Gastrocnemius medialis (tissue), 4 donors: Measurements from ENCODE around the gene PAIP2B. TPM values are rescaled to one million over a fixed set of nuclear protein-coding genes. Genes with fewer than 3 reads are reported as not detected.
"Not testable (repeated sequence)": the region's sequence is repeated elsewhere in the genome, so short reads cannot be mapped to it uniquely, and the experiment has no call there.

Experiments used
- ATAC-seq, 2 donors: fragments of 150-250 bp; one replicate each; pipeline ENCODE4 v1.9.1; 2016
- DNase-seq, 2 donors: peaks; one replicate each; pipeline ENCODE4 v3.0.0-alpha.2; 2019
- H3K27ac ChIP-seq, 4 donors: fragments of 200-600 bp; sonication (generic); 1 replicate in 1 of 4; 2 replicates in 3 of 4; pipeline ENCODE4 v1.5.1; 2016 to 2018; ENCODE audit warnings: mild to moderate bottlenecking in 2 of 4, moderate library complexity in 1 of 4
- H3K27me3 ChIP-seq, 3 donors: fragments of 200-600 bp; sonication (generic) in 2 of 3; 1 replicate in 1 of 3; 2 replicates in 2 of 3; pipeline versions ENCODE4 v1.5.1 to v1.6.0; 2016 to 2019; ENCODE audit warnings: mild to moderate bottlenecking in 1 of 3, moderate library complexity in 1 of 3
- H3K36me3 ChIP-seq, 2 donors: fragments of 200-600 bp; sonication (generic) in 1 of 2; one replicate each; pipeline ENCODE4 v1.5.1; 2017 to 2018
- H3K4me1 ChIP-seq, 2 donors: fragments of 200-600 bp; sonication (generic) in 1 of 2; one replicate each; pipeline ENCODE4 v1.5.1; 2016 to 2017; ENCODE audit warnings: mild to moderate bottlenecking in 2 of 2
- H3K4me3 ChIP-seq, 4 donors: fragments of 200-600 bp; sonication (generic) in 3 of 4; 1 replicate in 1 of 4; 2 replicates in 3 of 4; pipeline ENCODE4 v1.5.1; 2016 to 2019; ENCODE audit warnings: mild to moderate bottlenecking in 2 of 4
- H3K9me3 ChIP-seq, 3 donors: fragments of 200-600 bp; sonication (generic) in 2 of 3; 1 replicate in 1 of 3; 2 replicates in 2 of 3; pipeline ENCODE4 v1.5.1; 2016 to 2019
- CTCF ChIP-seq, 5 experiments: fragments of 450-650 bp in 3 of 5; fragments of 200-600 bp in 2 of 5; sonication (generic) in 2 of 5; IDR thresholded peaks in 4 of 5; conservative IDR thresholded peaks in 1 of 5; 1 replicate in 4 of 5; 2 replicates in 1 of 5; pipeline ENCODE4 v1.5.1; 2016 to 2019; ENCODE audit warnings: antibody characterized with exemption in 5 of 5, mild to moderate bottlenecking in 3 of 5, moderate library complexity in 3 of 5
- POLR2A ChIP-seq, 2 donors: fragments of 450-650 bp; IDR thresholded peaks; one replicate each; pipeline ENCODE4 v1.6.1; 2017; ENCODE audit warnings: antibody characterized with exemption in 2 of 2, mild to moderate bottlenecking in 2 of 2, moderate library complexity in 2 of 2
- in situ Hi-C, 4 donors: fragments of 200-750 bp; cut with MboI; loops; one replicate each; pipeline versions ENCODE4 v1.15.0 to v1.8.0; 2017; ENCODE audit warnings: low sequenced_read_pairs in 4 of 4
- intact Hi-C: fragments of 100-400 bp; cut with DNase I; formaldehyde crosslinking; loops from one replicate; pipeline ENCODE4 v1.15.1; 2023; ENCODE audit warnings: low total_unique reads
- total RNA-seq, 4 donors: library from RNA; depleted of rRNA; stranded (reverse); fragments of >200 nt; gene quantifications; one replicate each; pipeline versions ENCODE4 v1.1.0 to v1.2.3, GENCODE V29; 2016

Gene PAIP2B
- total RNA-seq, 4 donors from 2014 or later: 14.6 to 32.6 (median 15.9) TPM

GRCh38 chr2:71187589-71187988 lies 39.3 kb downstream of the PAIP2B start:
- TF ChIP-seq POLR2A (IDR thresholded peaks at IDR 0.05): no peak
- no peak for TF ChIP-seq CTCF (IDR thresholded peaks at IDR 0.05 in 4 of 5, conservative IDR thresholded peaks at IDR 0.05 in 1 of 5)
- intact Hi-C loops: no loop called here

GRCh38 chr2:71186973-71187372 lies 39.9 kb downstream of the PAIP2B start:
- no peak overlapping the region for H3K27ac ChIP-seq
- TF ChIP-seq POLR2A (IDR thresholded peaks at IDR 0.05) (no peak), CTCF (IDR thresholded peaks at IDR 0.05 in 4 of 5, conservative IDR thresholded peaks at IDR 0.05 in 1 of 5) (no peak)
- intact Hi-C loops: no loop called here
- no peaks in the 10 kb centered on the region for H3K27me3 ChIP-seq
- DNase-seq (no peak), ATAC-seq (no peak)
- no peaks in the 10 kb centered on the region for H3K36me3 ChIP-seq
- H3K4me3 ChIP-seq: no peak overlapping the region
- peaks cover 6 to 9% of the 10 kb centered on the region in 2 donors for H3K4me1 ChIP-seq
- in situ Hi-C loops: no loop called here
- no peaks in the 10 kb centered on the region for H3K9me3 ChIP-seq

More at GRCh38 chr2:71187589-71187988, 39.3 kb downstream of the PAIP2B start:
- H3K4me1 ChIP-seq: peaks cover 6 to 9% of the 10 kb centered on the region in 2 donors
- no peaks in the 10 kb centered on the region for H3K27me3 ChIP-seq
- H3K9me3 ChIP-seq: no peaks in the 10 kb centered on the region
- ATAC-seq: no peak
- H3K4me3 ChIP-seq: no peak overlapping the region
- no peak overlapping the region for H3K27ac ChIP-seq
- no peak for DNase-seq
- no peaks in the 10 kb centered on the region for H3K36me3 ChIP-seq
- in situ Hi-C loops: no loop called here

- intact Hi-C loops: not testable (repeated sequence)
Observed at GRCh38 chr2:71183306-71184115, 43.4 kb downstream of the PAIP2B start.

GRCh38 chr2:71181316-71181715 lies 45.6 kb downstream of the PAIP2B start:
- intact Hi-C loops (no loop called here), in situ Hi-C loops (no loop called here)
- no peak overlapping the region for H3K4me3 ChIP-seq
- H3K36me3 ChIP-seq: no peaks in the 10 kb centered on the region
- H3K27me3 ChIP-seq: no peaks in the 10 kb centered on the region
- DNase-seq (no peak), ATAC-seq (no peak)
- TF ChIP-seq CTCF (IDR thresholded peaks at IDR 0.05 in 4 of 5, conservative IDR thresholded peaks at IDR 0.05 in 1 of 5) (no peak), POLR2A (IDR thresholded peaks at IDR 0.05) (no peak)
- no peaks in the 10 kb centered on the region for H3K4me1 ChIP-seq
- no peak overlapping the region for H3K27ac ChIP-seq
- H3K9me3 ChIP-seq: no peaks in the 10 kb centered on the region

More at GRCh38 chr2:71183306-71184115, 43.4 kb downstream of the PAIP2B start:
- in situ Hi-C loops, H3K9me3 ChIP-seq, H3K36me3 ChIP-seq, H3K4me3 ChIP-seq, ATAC-seq, H3K27ac ChIP-seq, DNase-seq, H3K27me3 ChIP-seq, H3K4me1 ChIP-seq: not testable (repeated sequence)

GRCh38 chr2:71178836-71179235 lies 48.1 kb downstream of the PAIP2B start:
- H3K27ac ChIP-seq, H3K4me1 ChIP-seq, DNase-seq, in situ Hi-C loops, H3K9me3 ChIP-seq, H3K4me3 ChIP-seq, ATAC-seq, H3K36me3 ChIP-seq, H3K27me3 ChIP-seq, intact Hi-C loops: not testable (repeated sequence)
